ENCODE measurements around the gene KCTD7.
"Not testable (repeated sequence)": the region's sequence is repeated elsewhere in the genome, so short reads cannot be mapped to it uniquely, and the experiment has no call there.

The KCTD7 gene

GRCh38 chr7:66655113-66655806 lies 26.6 kb downstream of the KCTD7 start:
- not testable (repeated sequence) for DNase-seq

- not testable (repeated sequence) for DNase-seq
Observed at GRCh38 chr7:66655826-66656485, 27.3 kb downstream of the KCTD7 start.

- no peak for DNase-seq
Observed at GRCh38 chr7:66657798-66658197, 29.1 kb downstream of the KCTD7 start.

- DNase-seq, result no peak
Observed at GRCh38 chr7:66662646-66663264, 34.1 kb downstream of the KCTD7 start.

- no peak for DNase-seq
Observed at GRCh38 chr7:66664590-66665293, 36.1 kb downstream of the KCTD7 start.

- no peak for DNase-seq
Observed at GRCh38 chr7:66666313-66666952, 37.8 kb downstream of the KCTD7 start.

GRCh38 chr7:66667023-66667728 lies 38.5 kb downstream of the KCTD7 start:
- no peak for DNase-seq

- DNase-seq, result no peak
Observed at GRCh38 chr7:66668112-66668511, 39.4 kb downstream of the KCTD7 start.

- no peak for DNase-seq
Observed at GRCh38 chr7:66668677-66669076, 40.0 kb downstream of the KCTD7 start.

- DNase-seq, result no peak
Observed at GRCh38 chr7:66669088-66669487, 40.4 kb downstream of the KCTD7 start.

GRCh38 chr7:66669496-66669895 lies 40.8 kb downstream of the KCTD7 start:
- no peak for DNase-seq

GRCh38 chr7:66671034-66671433 lies 42.4 kb downstream of the KCTD7 start:
- DNase-seq, result no peak

- not testable (repeated sequence) for DNase-seq
Observed at GRCh38 chr7:66671486-66671885, 42.8 kb downstream of the KCTD7 start.

GRCh38 chr7:66672432-66673123 lies 43.9 kb downstream of the KCTD7 start:
- DNase-seq, result not testable (repeated sequence)

- DNase-seq, result not testable (repeated sequence)
Observed at GRCh38 chr7:66673124-66673640, 44.5 kb downstream of the KCTD7 start.

GRCh38 chr7:66679633-66680244 lies 51.1 kb downstream of the KCTD7 start:
- DNase-seq, result no peak

GRCh38 chr7:66681491-66682349 lies 53.0 kb downstream of the KCTD7 start:
- DNase-seq, result peak; percentile 83

GRCh38 chr7:66682350-66683093 lies 53.8 kb downstream of the KCTD7 start:
- DNase-seq, result no peak

GRCh38 chr7:66683094-66683769 lies 54.6 kb downstream of the KCTD7 start:
- DNase-seq, result not testable (repeated sequence)
